Measurements from ENCODE around the gene CHIA.

GRCh38 chr1:111286912-111287311, 3.7 kb upstream of the CHIA start:
- TF ChIP-seq CTCF (IDR thresholded peaks at IDR 0.05; ENCODE audit: low read depth, low read length) (no peak), EZH2phosphoT487 (IDR thresholded peaks at IDR 0.05; ENCODE audit: low read depth) (no peak)
